H1 (cell line): ENCODE results near the gene GNAQ. TPM values are rescaled to one million over a fixed set of nuclear protein-coding genes. Genes with fewer than 3 reads are reported as not detected.

Experiments used
- BCL11A ChIP-seq, 2 experiments: IDR thresholded peaks; one replicate each; pipeline ENCODE4 v1.6.1; 2011; ENCODE audit warnings: low read depth in 2 of 2, low read length in 2 of 2, mild to moderate bottlenecking in 2 of 2
- CHD2 ChIP-seq: IDR thresholded peaks from 2 replicates; pipeline ENCODE4 v1.6.1; 2012; ENCODE audit warnings: low read length, improper control_type of control experiment
- CTCF ChIP-seq, 3 experiments: IDR thresholded peaks; 1 replicate in 2 of 3; 2 replicates in 1 of 3; pipeline versions ENCODE4 v1.5.1 to v1.6.1; 2011; ENCODE audit warnings: low read length in 3 of 3, mild to moderate bottlenecking in 3 of 3, inconsistent platforms in 2 of 3, low read depth in 1 of 3, moderate library complexity in 1 of 3; ENCODE audit not compliant: insufficient read depth in 1 of 3; ENCODE audit errors: control extremely low read depth in 1 of 3
- polyA plus RNA-seq, 7 experiments: library from polyadenylated mRNA; depleted of rRNA in 3 of 7; stranded (reverse) in 5 of 7; unstranded in 2 of 7; fragments of >200 nt in 5 of 7; fragments of 200-250 nt in 2 of 7; gene quantifications; 1 replicate in 5 of 7; 2 replicates in 1 of 7; 4 replicates in 1 of 7; pipeline versions ENCODE4 v1.2.1 to v1.2.3, GENCODE V29; 2011 to 2013; ENCODE audit warnings: missing spikeins in 2 of 7, mixed read lengths in 2 of 7
- total RNA-seq: library from RNA; stranded (reverse); fragmentation: NEBNext Ultra II Directional; extraction: Animal tissue kit (Norgen Biotek cat#: 25700); gene quantifications from 2 replicates; pipeline ENCODE4 v1.2.1, GENCODE V29; 2021

The GNAQ gene
- total and polyA plus RNA-seq, 2 of the 8 experiments (the other 6 are each of a cell fraction or from before 2014, with no cell fraction given): 22.8 to 63.8 TPM

GRCh38 chr9:77680581-77680980, 351.0 kb downstream of the GNAQ start (continued):
- TF ChIP-seq CHD2: no peak
- no peak for TF ChIP-seq CTCF (IDR thresholded peaks at IDR 0.05; ENCODE audit: control extremely low read depth in 1 of 3, insufficient read depth in 1 of 3, low read depth in 1 of 3, low read length in 3 of 3)
- no peak for TF ChIP-seq BCL11A (IDR thresholded peaks at IDR 0.05; ENCODE audit: low read depth in 2 of 2, low read length in 2 of 2)
